ENCODE results near the gene SLAIN2.
A peak's percentile ranks its signal among the peaks of the same experiment; 100 is the strongest.

SLAIN2 gene

GRCh38 chr4:48334900-48335384 is 6.4 kb upstream of the SLAIN2 start:
- DNase-seq (ENCODE audit: low spot score), result no peak

- DNase-seq (ENCODE audit: low spot score), result no peak
Measured at GRCh38 chr4:48336146-48336870, 5.0 kb upstream of the SLAIN2 start.

DNA sequence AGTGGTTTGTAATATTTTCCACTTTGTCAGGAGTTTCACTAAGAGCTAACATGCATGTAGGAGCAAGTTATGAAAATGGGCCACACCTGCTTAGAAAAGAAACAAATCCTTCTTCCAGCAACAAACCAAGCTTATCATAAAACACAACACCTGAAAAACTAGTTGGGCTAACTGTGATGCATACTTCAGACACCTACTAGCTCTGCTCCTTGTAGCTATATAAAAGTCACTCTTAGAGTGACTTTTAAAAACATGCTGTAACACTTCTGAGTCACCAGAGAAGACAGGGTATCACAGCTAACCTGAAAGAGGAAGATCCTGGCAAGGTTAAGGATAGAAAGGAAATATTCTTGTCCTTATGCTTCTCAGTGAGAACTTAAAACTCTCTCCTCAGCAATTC is 3.6 kb upstream of the SLAIN2 start:
- no peak for DNase-seq (ENCODE audit: low spot score)

DNA sequence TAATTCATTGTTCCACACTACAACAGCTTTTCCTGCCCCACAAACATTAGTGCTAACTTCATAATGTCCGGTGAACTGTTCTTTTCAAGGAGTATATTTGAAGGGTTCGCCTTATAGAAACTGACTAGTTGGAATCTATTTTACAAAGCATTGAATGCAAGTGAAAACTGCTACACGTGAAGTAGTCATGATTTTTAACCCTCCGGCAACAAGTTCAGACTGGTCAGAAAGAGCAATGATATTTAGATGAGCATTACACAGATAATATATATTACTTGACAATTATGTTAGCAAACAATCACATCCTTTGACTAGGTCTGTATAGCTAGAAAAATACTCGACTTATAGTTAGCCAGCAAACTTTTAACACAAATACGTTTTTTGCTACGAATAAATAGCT is 1.7 kb upstream of the SLAIN2 start:
- DNase-seq (ENCODE audit: low spot score), result no peak

- DNase-seq (ENCODE audit: low spot score), result peak; percentile 44
Measured at GRCh38 chr4:48340276-48340964, 909 bp upstream of the SLAIN2 start.

DNA sequence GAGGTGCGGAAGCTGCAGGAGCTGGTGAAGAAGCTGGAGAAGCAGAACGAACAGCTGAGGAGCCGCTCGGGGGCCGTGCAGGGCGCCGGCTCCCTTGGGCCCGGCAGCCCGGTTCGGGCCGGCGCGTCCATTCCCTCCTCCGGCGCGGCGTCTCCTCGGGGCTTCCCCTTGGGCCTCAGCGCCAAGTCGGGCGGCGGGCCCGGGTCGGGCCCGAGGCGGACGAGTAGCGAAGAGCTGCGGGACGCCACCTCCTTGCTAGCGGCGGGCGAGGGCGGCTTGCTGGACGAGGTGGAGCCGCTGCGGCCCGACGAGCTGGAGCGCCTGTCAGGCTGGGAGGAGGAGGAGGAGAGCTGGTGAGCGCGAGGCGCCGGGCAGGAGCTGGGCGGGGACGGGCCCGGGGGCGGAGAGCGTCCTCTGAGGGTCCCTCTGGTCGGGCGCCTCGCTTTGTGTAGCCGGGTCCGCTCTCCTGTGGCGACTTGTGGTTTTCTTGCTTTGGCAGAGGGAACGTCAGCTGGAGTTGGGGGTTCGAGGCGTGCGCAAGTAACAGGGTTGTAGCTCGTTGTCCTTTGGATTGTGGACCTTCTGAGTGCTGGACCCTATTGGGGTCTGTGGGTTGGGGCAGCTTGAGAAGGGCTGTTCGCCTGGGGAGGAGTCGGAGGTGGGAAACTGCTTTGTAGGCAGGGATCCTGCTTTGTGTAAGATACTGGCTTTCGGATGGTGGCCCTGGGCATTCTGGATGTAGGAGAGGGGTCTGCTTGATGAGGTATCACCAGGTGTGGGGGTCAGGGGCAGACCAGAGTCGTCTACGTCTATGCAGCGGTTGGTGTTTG is 662 bp downstream of the SLAIN2 start:
- DNase-seq (ENCODE audit: low spot score), result peak; percentile 60

- DNase-seq (ENCODE audit: low spot score), result no peak
Measured at GRCh38 chr4:48342606-48342880, 1.2 kb downstream of the SLAIN2 start.

GRCh38 chr4:48343035-48343434 is 1.7 kb downstream of the SLAIN2 start:
- no peak for DNase-seq (ENCODE audit: low spot score)

GRCh38 chr4:48343551-48343950 is 2.2 kb downstream of the SLAIN2 start:
- peak; percentile 7 for DNase-seq (ENCODE audit: low spot score)

DNA sequence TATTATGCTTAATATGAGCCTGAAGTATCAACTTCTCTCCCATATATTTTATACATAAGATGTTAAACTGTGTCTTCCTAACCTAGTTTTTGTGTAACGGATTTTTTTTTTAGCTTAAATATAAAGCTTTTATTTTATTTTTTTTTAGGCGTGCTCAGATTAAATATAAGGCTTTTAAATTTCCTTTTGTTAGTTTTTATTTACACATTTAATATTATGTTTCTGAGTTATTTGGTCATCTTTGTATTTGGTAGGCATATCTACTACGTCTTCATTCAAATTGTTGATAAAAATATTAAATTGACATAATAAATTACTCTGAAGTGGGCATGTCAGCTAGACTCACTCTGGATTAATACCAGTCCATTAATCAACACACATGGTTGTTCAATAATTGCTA is 4.2 kb downstream of the SLAIN2 start:
- no peak for DNase-seq (ENCODE audit: low spot score)

- DNase-seq (ENCODE audit: low spot score), result no peak
Measured at GRCh38 chr4:48346594-48346993, 5.3 kb downstream of the SLAIN2 start.

- DNase-seq (ENCODE audit: low spot score), result no peak
Measured at GRCh38 chr4:48347282-48347921, 6.1 kb downstream of the SLAIN2 start.

GRCh38 chr4:48350871-48351270 is 9.5 kb downstream of the SLAIN2 start:
- no peak for DNase-seq (ENCODE audit: low spot score)

GRCh38 chr4:48352793-48353192 is 11.5 kb downstream of the SLAIN2 start:
- no peak for DNase-seq (ENCODE audit: low spot score)

DNA sequence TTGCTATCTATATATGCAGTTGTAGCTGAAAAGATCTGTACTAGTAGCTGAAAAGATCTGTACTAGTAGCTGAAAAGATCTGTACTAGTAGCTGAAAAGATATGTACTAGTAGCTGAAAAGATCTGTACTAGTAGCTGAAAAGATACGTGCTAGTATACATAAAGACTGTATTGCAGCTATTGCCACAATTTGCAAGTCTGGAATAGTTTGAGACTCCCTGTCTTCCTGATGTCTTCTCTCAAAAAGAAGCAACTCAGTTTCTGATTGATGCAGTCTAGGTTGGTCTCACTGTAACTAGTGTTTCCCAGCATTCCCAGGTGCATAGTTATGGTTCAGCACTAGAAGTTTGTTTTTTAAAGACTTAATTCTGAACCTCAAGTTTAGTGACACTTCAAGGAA is 15.0 kb downstream of the SLAIN2 start:
- no peak for DNase-seq (ENCODE audit: low spot score)

DNA sequence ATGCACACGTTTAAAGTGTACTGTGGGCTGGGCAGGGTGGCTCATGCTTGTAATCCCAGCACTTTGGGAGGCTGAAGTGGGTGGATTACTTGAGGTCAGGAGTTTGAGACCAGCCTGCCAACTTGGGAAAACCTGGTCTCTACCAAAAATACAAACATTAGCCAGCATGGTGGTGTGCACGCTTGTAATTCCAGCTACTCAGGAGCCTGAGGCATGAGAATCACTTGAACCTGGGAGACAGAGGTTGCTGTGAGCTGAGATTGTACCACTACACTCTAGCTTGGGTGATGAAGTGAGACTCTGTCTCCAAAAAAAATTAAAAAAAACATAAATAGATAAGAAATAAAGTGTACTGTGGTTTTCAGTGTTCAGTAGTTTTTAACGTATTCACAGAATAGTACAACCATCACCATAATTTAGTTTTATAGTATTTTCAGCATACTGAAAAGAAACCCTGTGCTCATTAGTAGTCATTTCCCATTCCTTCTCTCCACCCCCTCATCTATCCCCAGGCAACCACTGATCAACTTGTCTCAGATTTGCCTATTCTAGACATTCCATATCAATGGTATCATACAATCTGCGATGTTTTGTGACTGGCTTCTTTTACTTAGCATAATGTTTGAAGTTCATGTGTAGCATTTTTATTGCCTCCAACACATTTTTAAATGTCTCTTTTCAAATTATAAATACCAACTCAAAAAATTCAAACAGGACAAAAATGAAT is 19.1 kb downstream of the SLAIN2 start:
- peak; percentile 70 for DNase-seq (ENCODE audit: low spot score)

DNA sequence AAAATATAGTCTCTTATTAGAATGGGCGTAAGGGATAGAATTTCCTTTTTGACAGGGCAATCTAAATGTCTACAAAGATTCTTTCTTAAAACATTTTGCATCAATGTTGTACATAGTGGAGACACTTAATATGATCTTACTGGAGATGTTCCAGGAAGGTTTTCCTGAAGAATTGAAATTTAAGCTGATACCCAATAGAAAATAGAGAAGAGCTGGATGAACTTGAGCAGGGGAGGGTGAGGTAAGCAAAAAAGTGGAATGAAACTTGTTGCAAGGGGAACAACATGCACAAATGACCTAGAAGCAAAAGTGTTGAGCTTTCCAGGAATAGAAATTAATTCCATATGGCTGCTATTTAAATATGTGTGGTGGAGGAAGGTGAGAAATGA is 19.7 kb downstream of the SLAIN2 start:
- peak; percentile 36 for DNase-seq (ENCODE audit: low spot score)

GRCh38 chr4:48366611-48367010 is 25.3 kb downstream of the SLAIN2 start:
- DNase-seq (ENCODE audit: low spot score), result no peak

DNA sequence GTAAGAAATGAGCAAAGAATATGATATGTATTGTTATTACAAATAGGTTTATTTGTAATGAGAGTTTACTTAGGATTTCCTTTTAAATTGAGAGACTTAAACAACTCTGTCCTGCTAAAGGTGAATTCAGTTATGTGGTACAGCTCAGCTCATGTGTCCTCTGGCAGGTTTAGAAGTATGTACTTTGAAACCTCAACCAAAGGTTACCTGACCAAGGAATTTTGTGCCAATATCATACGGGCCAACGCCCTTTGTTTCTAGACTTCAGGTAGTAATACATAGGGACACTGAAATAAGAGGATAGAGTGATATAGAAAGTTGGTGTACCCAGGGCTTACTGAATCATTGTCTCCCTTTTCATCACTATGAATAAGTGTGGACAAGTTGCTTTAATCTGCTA is 25.7 kb downstream of the SLAIN2 start:
- DNase-seq (ENCODE audit: low spot score), result no peak

DNA sequence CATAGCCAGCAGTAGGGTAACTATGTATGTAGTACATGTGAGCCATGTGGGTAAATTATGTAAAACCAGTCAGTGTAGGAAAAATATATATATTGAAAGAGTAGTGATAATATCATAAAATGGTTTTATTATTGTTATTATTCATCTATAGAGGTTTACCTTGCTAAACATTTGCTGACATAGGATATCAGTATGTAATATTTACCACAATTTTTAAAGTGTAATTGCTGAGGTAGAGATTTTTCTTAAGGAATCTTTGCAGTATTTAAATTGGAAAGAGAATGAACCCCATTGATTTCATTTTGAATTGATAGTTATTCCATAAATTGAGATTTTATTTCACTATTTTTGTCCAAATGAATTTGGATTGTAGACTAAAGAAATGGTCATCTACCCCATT is 27.1 kb downstream of the SLAIN2 start:
- no peak for DNase-seq (ENCODE audit: low spot score)

DNA sequence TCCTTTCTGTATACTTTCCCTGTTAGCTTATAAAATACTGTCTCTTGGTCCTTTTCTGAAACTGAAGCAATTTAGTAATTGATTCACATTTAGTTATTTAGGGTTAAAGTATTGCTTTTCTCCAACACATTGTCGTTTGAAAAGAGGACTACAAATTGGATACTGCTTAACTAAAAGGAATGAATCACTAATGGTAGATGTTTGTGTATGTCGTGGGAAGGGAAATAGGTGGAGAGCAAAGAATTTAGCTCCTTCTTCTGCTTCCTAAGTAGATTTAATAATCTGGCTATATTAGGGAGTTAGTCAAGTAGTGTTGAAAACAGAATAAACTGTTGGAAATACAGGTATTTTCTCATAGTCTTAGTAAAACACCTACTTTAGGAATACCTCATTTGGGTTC is 27.9 kb downstream of the SLAIN2 start:
- DNase-seq (ENCODE audit: low spot score), result no peak

DNA sequence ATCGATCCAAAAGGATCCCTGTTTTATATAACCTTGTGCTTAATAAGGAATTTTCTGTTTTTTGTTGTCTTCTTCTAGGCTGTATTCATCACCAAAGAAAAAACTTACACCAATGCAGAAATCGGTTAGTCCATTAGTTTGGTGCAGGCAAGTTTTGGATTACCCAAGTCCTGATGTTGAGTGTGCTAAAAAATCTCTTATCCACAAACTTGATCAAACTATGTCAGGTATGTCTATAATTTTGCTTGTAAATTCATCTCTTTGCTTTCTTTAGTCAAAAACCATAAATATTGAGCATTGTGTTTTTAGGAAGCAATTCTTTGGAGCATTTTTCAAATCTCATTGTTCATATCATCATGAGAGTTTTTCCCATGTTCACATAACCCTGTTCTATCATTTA is 28.4 kb downstream of the SLAIN2 start:
- DNase-seq (ENCODE audit: low spot score), result no peak
